Duodenal mucosa (tissue), 2 donors: ENCODE data around the gene METTL16.

Experiments
- H3K27ac ChIP-seq: one replicate; pipeline ENCODE4 v1.7.0; 2013; ENCODE audit warnings: low read depth, low read length
- H3K27me3 ChIP-seq, 2 donors: one replicate each; pipeline ENCODE4 v1.7.0; 2013; ENCODE audit warnings: low read length in 2 of 2, control low read depth in 1 of 2; ENCODE audit not compliant: insufficient read depth in 2 of 2, control insufficient read depth in 1 of 2
- H3K36me3 ChIP-seq, 2 donors: one replicate each; pipeline ENCODE4 v1.7.0; 2013; ENCODE audit warnings: low read length in 2 of 2, control low read depth in 1 of 2; ENCODE audit not compliant: insufficient read depth in 2 of 2, control insufficient read depth in 1 of 2
- H3K4me1 ChIP-seq, 2 donors: one replicate each; pipeline ENCODE4 v1.7.0; 2013; ENCODE audit warnings: low read length in 2 of 2, control low read depth in 1 of 2; ENCODE audit not compliant: insufficient read depth in 2 of 2, control insufficient read depth in 1 of 2
- H3K4me3 ChIP-seq, 2 donors: one replicate each; pipeline ENCODE4 v1.7.0; 2013; ENCODE audit warnings: low read length in 2 of 2, low read depth in 1 of 2
- H3K9ac ChIP-seq, 2 donors: one replicate each; pipeline ENCODE4 v1.7.0; 2013; ENCODE audit warnings: low read length in 2 of 2, low read depth in 1 of 2
- H3K9me3 ChIP-seq, 2 donors: one replicate each; pipeline ENCODE4 v1.7.0; 2013; ENCODE audit warnings: low read length in 2 of 2, control low read depth in 1 of 2; ENCODE audit not compliant: control insufficient read depth in 1 of 2

METTL16 gene

GRCh38 chr17:2406903-2407790 lies 104.5 kb downstream of the METTL16 start:
- Histone ChIP-seq H3K27ac (peak overlapping the region; percentile 88), H3K9ac (peak overlapping the region; percentile 65 to 81), H3K4me3 (peak overlapping the region; percentile 27 to 30), H3K9me3 (no peaks in the 10 kb centered on the region), H3K4me1 (peaks cover 45 to 53% of the 10 kb centered on the region in 2 donors), H3K27me3 (no peaks in the 10 kb centered on the region), H3K36me3 (no peaks in the 10 kb centered on the region)

GRCh38 chr17:2406271-2406902 lies 105.3 kb downstream of the METTL16 start:
- Histone ChIP-seq H3K27me3 (no peaks in the 10 kb centered on the region), H3K9ac (peak overlapping the region; percentile 55 to 81), H3K27ac (peak overlapping the region; percentile 88), H3K36me3 (no peaks in the 10 kb centered on the region), H3K4me1 (peaks cover 45 to 53% of the 10 kb centered on the region in 2 donors), H3K4me3 (peak overlapping the region; percentile 27 to 28), H3K9me3 (no peaks in the 10 kb centered on the region)

GRCh38 chr17:2405247-2405926 lies 106.3 kb downstream of the METTL16 start:
- Histone ChIP-seq H3K4me1 (peaks cover 45 to 53% of the 10 kb centered on the region in 2 donors), H3K9ac (peak overlapping the region in 1 of 2 donors; percentile 81), H3K36me3 (no peaks in the 10 kb centered on the region), H3K27ac (peak overlapping the region; percentile 34), H3K9me3 (no peaks in the 10 kb centered on the region), H3K4me3 (no peak overlapping the region), H3K27me3 (no peaks in the 10 kb centered on the region)

- Histone ChIP-seq H3K4me3 (peak overlapping the region in 1 of 2 donors; percentile 74), H3K9me3 (no peaks in the 10 kb centered on the region), H3K9ac (peak overlapping the region in 1 of 2 donors; percentile 21), H3K27ac (no peak overlapping the region), H3K4me1 (peaks cover 57 to 60% of the 10 kb centered on the region in 2 donors), H3K27me3 (no peaks in the 10 kb centered on the region), H3K36me3 (no peaks in the 10 kb centered on the region)
Measured at GRCh38 chr17:2403044-2403443, 108.6 kb downstream of the METTL16 start.

- H3K36me3 ChIP-seq = no peaks in the 10 kb centered on the region
- peak overlapping the region; percentile 74 for H3K4me3 ChIP-seq
- peak overlapping the region; percentile 72 to 91 for H3K9ac ChIP-seq
- no peaks in the 10 kb centered on the region for H3K9me3 ChIP-seq
- peak overlapping the region; percentile 99 for H3K27ac ChIP-seq
- H3K27me3 ChIP-seq = no peaks in the 10 kb centered on the region
- peaks cover 58 to 61% of the 10 kb centered on the region in 2 donors for H3K4me1 ChIP-seq
Measured at GRCh38 chr17:2402544-2402943, 109.1 kb downstream of the METTL16 start.

- Histone ChIP-seq H3K9ac (peak overlapping the region; percentile 91), H3K9me3 (no peaks in the 10 kb centered on the region), H3K27ac (peak overlapping the region; percentile 99), H3K27me3 (no peaks in the 10 kb centered on the region), H3K36me3 (no peaks in the 10 kb centered on the region), H3K4me3 (peak overlapping the region; percentile 84 to 96), H3K4me1 (peaks cover 61 to 62% of the 10 kb centered on the region in 2 donors)
Measured at GRCh38 chr17:2401426-2402221, 110.1 kb downstream of the METTL16 start.

- Histone ChIP-seq H3K4me1 (peaks cover 61 to 62% of the 10 kb centered on the region in 2 donors), H3K9me3 (no peaks in the 10 kb centered on the region), H3K27me3 (no peaks in the 10 kb centered on the region), H3K9ac (peak within 1 kb of the TSS; percentile 96 to 97), H3K27ac (peak within 1 kb of the TSS; percentile 99), H3K4me3 (peak within 1 kb of the TSS; percentile 95 to 96), H3K36me3 (no peaks in the 10 kb centered on the region)
Measured at GRCh38 chr17:2400877-2401425, 110.7 kb downstream of the METTL16 start, which contains the start of gene MNT. TSS of gene MNT (minus strand) at chr17:2401060. CDS start at chr17:2400712, 348 bp downstream.

GRCh38 chr17:2400474-2400866 lies 111.2 kb downstream of the METTL16 start:
- Histone ChIP-seq H3K9me3 (no peaks in the 10 kb centered on the region), H3K4me1 (peaks cover 61 to 62% of the 10 kb centered on the region in 2 donors), H3K27ac (peak overlapping the region; percentile 99), H3K36me3 (no peaks in the 10 kb centered on the region), H3K4me3 (peak overlapping the region; percentile 95 to 96), H3K27me3 (no peaks in the 10 kb centered on the region), H3K9ac (peak overlapping the region; percentile 96 to 97)
